HepG2 (cell line): ENCODE measurements around the gene MT1M. TPM values are rescaled to one million over a fixed set of nuclear protein-coding genes. Genes with fewer than 3 reads are reported as not detected.

Experiments
- CAMTA2 ChIP-seq: sonication (generic); formaldehyde crosslinking; IDR thresholded peaks from 2 replicates; pipeline ENCODE4 v1.4.0; 2020; ENCODE audit warnings: mild to moderate bottlenecking, missing genetic modification reagents, borderline replicate concordance
- CSRNP2 ChIP-seq: sonication (generic); formaldehyde crosslinking; conservative IDR thresholded peaks from 2 replicates; pipeline ENCODE4 v1.8.0; 2022; ENCODE audit warnings: low read depth, missing genetic modification reagents
- HIC2 ChIP-seq: sonication (generic); formaldehyde crosslinking; IDR thresholded peaks from 2 replicates; pipeline ENCODE4 v1.9.0; 2022; ENCODE audit warnings: low read depth, missing genetic modification reagents
- HNF1B ChIP-seq: sonication (generic); formaldehyde crosslinking; IDR thresholded peaks from 2 replicates; pipeline ENCODE4 v1.5.1; 2020; ENCODE audit warnings: mild to moderate bottlenecking, moderate library complexity, missing genetic modification reagents
- MTA3 ChIP-seq: sonication (generic); formaldehyde crosslinking; IDR thresholded peaks from 2 replicates; pipeline ENCODE4 v1.4.0; 2020; ENCODE audit warnings: missing genetic modification reagents
- MTF1 ChIP-seq: sonication (generic); formaldehyde crosslinking; IDR thresholded peaks from 2 replicates; pipeline ENCODE4 v1.5.0; 2020; ENCODE audit warnings: missing genetic modification reagents
- NKX3-1 ChIP-seq: sonication (generic); formaldehyde crosslinking; IDR thresholded peaks from 2 replicates; pipeline ENCODE4 v1.5.0; 2020; ENCODE audit warnings: missing genetic modification reagents
- NONO ChIP-seq, 2 experiments: fragments of 450-650 bp in 1 of 2; sonication (generic) in 1 of 2; formaldehyde crosslinking in 1 of 2; IDR thresholded peaks in 1 of 2; conservative IDR thresholded peaks in 1 of 2; 2 replicates each; pipeline versions ENCODE4 v1.6.1 to v1.8.0; 2017 to 2022; ENCODE audit warnings: mild to moderate bottlenecking in 1 of 2, missing genetic modification reagents in 1 of 2, moderate library complexity in 1 of 2
- RARG ChIP-seq: sonication (generic); formaldehyde crosslinking; IDR thresholded peaks from 2 replicates; pipeline ENCODE4 v1.4.0; 2020; ENCODE audit warnings: low read depth, mild to moderate bottlenecking, missing genetic modification reagents
- RXRA ChIP-seq: sonication (generic); formaldehyde crosslinking; IDR thresholded peaks from 2 replicates; pipeline ENCODE4 v1.5.1; 2020; ENCODE audit warnings: missing genetic modification reagents
- SIN3A ChIP-seq: IDR thresholded peaks from 2 replicates; pipeline ENCODE4 v1.6.1; 2011; ENCODE audit warnings: low read depth, mild to moderate bottlenecking, control low read depth, low read length, borderline replicate concordance
- SMAD1 ChIP-seq: sonication (generic); formaldehyde crosslinking; IDR thresholded peaks from 2 replicates; pipeline ENCODE4 v1.4.0; 2020; ENCODE audit warnings: missing genetic modification reagents, low read depth, mild to moderate bottlenecking, borderline replicate concordance
- ZFX ChIP-seq: sonication (generic); formaldehyde crosslinking; IDR thresholded peaks from 2 replicates; pipeline ENCODE4 v1.4.0; 2020; ENCODE audit warnings: mild to moderate bottlenecking, low read depth, missing genetic modification reagents, moderate library complexity
- ZKSCAN1 ChIP-seq: fragments of 150-350 bp; IDR thresholded peaks from 2 replicates; pipeline ENCODE4 v1.6.1; 2014; ENCODE audit warnings: low read length
- ZNF256 ChIP-seq: sonication (generic); formaldehyde crosslinking; conservative IDR thresholded peaks from 2 replicates; pipeline ENCODE4 v1.4.0; 2020; ENCODE audit warnings: missing genetic modification reagents
- ZNF30 ChIP-seq: sonication (generic); formaldehyde crosslinking; IDR thresholded peaks from 2 replicates; pipeline ENCODE4 v1.5.0; 2020; ENCODE audit warnings: mild to moderate bottlenecking, missing genetic modification reagents
- ZNF614 ChIP-seq: IDR thresholded peaks from 2 replicates; pipeline ENCODE4 v1.6.1; 2018; ENCODE audit warnings: missing biosample characterization, missing genetic modification reagents, inconsistent platforms, borderline replicate concordance
- ZNF768 ChIP-seq: sonication (generic); formaldehyde crosslinking; IDR thresholded peaks from 2 replicates; pipeline ENCODE4 v1.4.0; 2020; ENCODE audit warnings: missing genetic modification reagents
- ZNF777 ChIP-seq: sonication (generic); formaldehyde crosslinking; IDR thresholded peaks from 2 replicates; pipeline ENCODE4 v1.4.0; 2020; ENCODE audit warnings: missing genetic modification reagents
- ZNF800 ChIP-seq: sonication (generic); formaldehyde crosslinking; IDR thresholded peaks from 2 replicates; pipeline ENCODE4 v1.4.0; 2020; ENCODE audit warnings: missing genetic modification reagents
- ZNF883 ChIP-seq: sonication (generic); formaldehyde crosslinking; IDR thresholded peaks from 2 replicates; pipeline ENCODE4 v1.5.1; 2020; ENCODE audit warnings: mild to moderate bottlenecking, missing genetic modification reagents; ENCODE audit errors: not compliant biosample characterization
- polyA plus RNA-seq, 8 experiments: library from polyadenylated mRNA; depleted of rRNA in 3 of 8; stranded (reverse) in 7 of 8; unstranded in 1 of 8; fragments of >200 nt; fragmentation: Illumina TruSeq in 4 of 8; extraction: Trizol in 4 of 8; gene quantifications; 2 replicates each; pipeline versions ENCODE4 v1.2.1 to v1.2.3, GENCODE V29; 2011 to 2016; ENCODE audit warnings: low read depth in 4 of 8, missing spikeins in 1 of 8, mixed read lengths in 1 of 8; ENCODE audit not compliant: insufficient read depth in 1 of 8
- total RNA-seq, 5 experiments: library from RNA; depleted of rRNA; stranded (reverse); fragments of >200 nt; fragmentation: Illumina TruSeq; extraction: Trizol; gene quantifications; 2 replicates each; pipeline ENCODE4 v1.2.3, GENCODE V29; 2016; ENCODE audit warnings: low read depth in 1 of 5

MT1M gene
- total and polyA plus RNA-seq, 2 of the 13 experiments (the other 11 are each of a cell fraction or from before 2014, with no cell fraction given) = 4.6 TPM; not detected in 1

GRCh38 chr16:56632156-56632847, at the start of gene MT1M (continued):
- TF ChIP-seq RARG (CRISPR knock-in tag) (no peak), MTF1 (CRISPR knock-in tag) (peak; percentile 76; the same call in 1 of the 2 replicates), CSRNP2 (CRISPR knock-in tag) (no peak), ZFX (peak; percentile 40; the same call in 1 of the 2 replicates), NONO (IDR thresholded peaks at IDR 0.05) (no peak), NONO (CRISPR knock-in tag; conservative IDR thresholded peaks at IDR 0.05) (0 out of 2 replicates have a peak, but pooled peaks have one; percentile 20), RXRA (CRISPR knock-in tag) (0 out of 2 replicates have a peak, but pooled peaks have one; percentile 23), SIN3A (no peak), ZNF614 (no peak; the same call in 1 of the 2 replicates), ZNF768 (CRISPR knock-in tag) (0 out of 2 replicates have a peak, but pooled peaks have one; percentile 66), ZNF30 (CRISPR knock-in tag) (no peak), NKX3-1 (CRISPR knock-in tag) (no peak), MTA3 (CRISPR knock-in tag) (no peak), SMAD1 (CRISPR knock-in tag) (no peak; the same call in 1 of the 2 replicates), CAMTA2 (CRISPR knock-in tag) (no peak), ZNF800 (CRISPR knock-in tag) (peak; percentile 78; the same call in 1 of the 2 replicates), ZKSCAN1 (no peak), HNF1B (no peak), ZNF256 (CRISPR knock-in tag) (no peak), ZNF777 (CRISPR knock-in tag) (peak; percentile 2; the same call in 1 of the 2 replicates), ZNF883 (CRISPR knock-in tag) (no peak), HIC2 (CRISPR knock-in tag) (0 out of 2 replicates have a peak, but pooled peaks have one; percentile 22)
